ENCODE results near the gene MSANTD1. TPM values are rescaled to one million over a fixed set of nuclear protein-coding genes. Genes with fewer than 3 reads are reported as not detected.
A peak's percentile ranks its signal among the peaks of the same experiment; 100 is the strongest.

The MSANTD1 gene
- 0.77 and 1.3 TPM in 2 replicates for total RNA-seq (2014; rRNA removed)
- percentile 34 among the genes with signal in this experiment for Bru-seq, nascent RNA
- percentile 52 among the genes with signal in this experiment for BruChase-seq, experiment 1, labeled RNA remaining after a 6-hour chase
- percentile 50 among the genes with signal in this experiment for BruChase-seq, experiment 2, labeled RNA remaining after a 2-hour chase
- long read RNA-seq = 0 reads

DNA sequence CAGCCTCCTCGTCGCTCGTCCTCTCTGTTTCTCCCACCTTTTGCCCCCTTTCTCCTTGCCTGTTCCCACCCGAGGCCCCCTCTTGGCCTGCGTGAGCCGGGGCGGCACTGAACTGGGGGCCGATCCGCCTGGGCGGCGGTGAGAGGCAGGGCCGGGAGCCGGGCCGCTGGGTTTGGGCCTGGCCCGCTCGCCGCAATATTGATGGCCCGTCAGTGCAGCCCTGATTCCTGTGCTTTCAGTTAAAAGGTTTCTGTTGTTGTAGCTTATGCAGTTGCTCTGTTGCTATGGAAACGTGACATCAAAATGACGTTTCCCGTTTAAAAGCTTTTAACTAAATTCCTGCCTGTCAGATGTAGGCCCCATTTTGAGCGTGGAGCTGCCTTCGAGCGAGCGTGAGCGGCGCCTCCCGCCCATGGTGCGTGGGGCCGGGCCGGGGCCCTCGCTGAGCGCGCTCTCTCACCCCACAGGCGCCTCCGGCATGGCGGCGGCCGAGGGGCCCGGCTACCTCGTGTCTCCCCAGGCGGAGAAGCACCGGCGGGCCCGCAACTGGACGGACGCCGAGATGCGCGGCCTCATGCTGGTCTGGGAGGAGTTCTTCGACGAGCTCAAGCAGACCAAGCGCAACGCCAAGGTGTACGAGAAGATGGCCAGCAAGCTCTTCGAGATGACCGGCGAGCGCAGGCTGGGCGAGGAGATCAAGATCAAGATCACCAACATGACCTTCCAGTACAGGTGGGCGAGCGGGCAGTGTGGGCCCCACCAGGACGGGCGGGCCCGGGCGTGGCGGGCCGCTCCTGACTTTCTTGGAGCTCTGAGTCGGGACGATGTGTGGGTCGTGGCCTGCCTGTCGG is at the start of gene MSANTD1:
Gene MSANTD1, plus strand, starts transcription at position 349 of the 851 bp plus-strand sequence. Its CDS starts 64 bp downstream, at position 413.
- DNase-seq = no peak
- CTCF ChIA-PET = no interaction called here
- BruUV-seq (replicated peaks) = no TSS peak
- POLR2A ChIA-PET (ENCODE audit: unreplicated experiment) = no interaction called here
- no peaks in the 10 kb centered on the region for H3K9me2 ChIP-seq (replicated peaks; ENCODE audit: low read length)
- H3F3A ChIP-seq (ENCODE audit: low read length, unreplicated experiment) = no peaks in the 10 kb centered on the region
- ATAC-seq = no peak
- intact Hi-C loops (cut with micrococcal nuclease) = no loop called here
- no peaks in the 10 kb centered on the region for H3K79me2 ChIP-seq (ENCODE audit: low read length)
- H3K36me3 ChIP-seq (ENCODE audit: low read depth, low read length) = no peaks in the 10 kb centered on the region
- no peaks in the 10 kb centered on the region for H3K4me1 ChIP-seq (ENCODE audit: insufficient read depth, low read length)
- H4K20me1 ChIP-seq (ENCODE audit: low read length) = no peaks in the 10 kb centered on the region
- no peak within 1 kb of the TSS for H3K27ac ChIP-seq (ENCODE audit: low read length)
- no peaks in the 10 kb centered on the region for H3K9me3 ChIP-seq (ENCODE audit: low read length)
- no peak for TF ChIP-seq EZH2 (IDR thresholded peaks at IDR 0.05; ENCODE audit: low read length, unreplicated experiment)
- TF ChIP-seq, protein P1, sequence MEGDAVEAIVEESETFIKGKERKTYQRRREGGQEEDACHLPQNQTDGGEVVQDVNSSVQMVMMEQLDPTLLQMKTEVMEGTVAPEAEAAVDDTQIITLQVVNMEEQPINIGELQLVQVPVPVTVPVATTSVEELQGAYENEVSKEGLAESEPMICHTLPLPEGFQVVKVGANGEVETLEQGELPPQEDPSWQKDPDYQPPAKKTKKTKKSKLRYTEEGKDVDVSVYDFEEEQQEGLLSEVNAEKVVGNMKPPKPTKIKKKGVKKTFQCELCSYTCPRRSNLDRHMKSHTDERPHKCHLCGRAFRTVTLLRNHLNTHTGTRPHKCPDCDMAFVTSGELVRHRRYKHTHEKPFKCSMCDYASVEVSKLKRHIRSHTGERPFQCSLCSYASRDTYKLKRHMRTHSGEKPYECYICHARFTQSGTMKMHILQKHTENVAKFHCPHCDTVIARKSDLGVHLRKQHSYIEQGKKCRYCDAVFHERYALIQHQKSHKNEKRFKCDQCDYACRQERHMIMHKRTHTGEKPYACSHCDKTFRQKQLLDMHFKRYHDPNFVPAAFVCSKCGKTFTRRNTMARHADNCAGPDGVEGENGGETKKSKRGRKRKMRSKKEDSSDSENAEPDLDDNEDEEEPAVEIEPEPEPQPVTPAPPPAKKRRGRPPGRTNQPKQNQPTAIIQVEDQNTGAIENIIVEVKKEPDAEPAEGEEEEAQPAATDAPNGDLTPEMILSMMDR (conservative IDR thresholded peaks at IDR 0.05; ENCODE audit: low read depth, low read length) = no peak
- no peak for TF ChIP-seq EZH2phosphoT487 (IDR thresholded peaks at IDR 0.05; ENCODE audit: borderline replicate concordance, low read length)
- no peak within 1 kb of the TSS for H3K4me3 ChIP-seq (ENCODE audit: low read length)
- no peak within 1 kb of the TSS for H2AFZ ChIP-seq (ENCODE audit: low read length)
- H3K4me2 ChIP-seq (ENCODE audit: low read length) = no peak within 1 kb of the TSS
- H3K27me3 ChIP-seq (ENCODE audit: low read length) = no peaks in the 10 kb centered on the region
- H3K9ac ChIP-seq (ENCODE audit: low read length) = no peak within 1 kb of the TSS

DNA sequence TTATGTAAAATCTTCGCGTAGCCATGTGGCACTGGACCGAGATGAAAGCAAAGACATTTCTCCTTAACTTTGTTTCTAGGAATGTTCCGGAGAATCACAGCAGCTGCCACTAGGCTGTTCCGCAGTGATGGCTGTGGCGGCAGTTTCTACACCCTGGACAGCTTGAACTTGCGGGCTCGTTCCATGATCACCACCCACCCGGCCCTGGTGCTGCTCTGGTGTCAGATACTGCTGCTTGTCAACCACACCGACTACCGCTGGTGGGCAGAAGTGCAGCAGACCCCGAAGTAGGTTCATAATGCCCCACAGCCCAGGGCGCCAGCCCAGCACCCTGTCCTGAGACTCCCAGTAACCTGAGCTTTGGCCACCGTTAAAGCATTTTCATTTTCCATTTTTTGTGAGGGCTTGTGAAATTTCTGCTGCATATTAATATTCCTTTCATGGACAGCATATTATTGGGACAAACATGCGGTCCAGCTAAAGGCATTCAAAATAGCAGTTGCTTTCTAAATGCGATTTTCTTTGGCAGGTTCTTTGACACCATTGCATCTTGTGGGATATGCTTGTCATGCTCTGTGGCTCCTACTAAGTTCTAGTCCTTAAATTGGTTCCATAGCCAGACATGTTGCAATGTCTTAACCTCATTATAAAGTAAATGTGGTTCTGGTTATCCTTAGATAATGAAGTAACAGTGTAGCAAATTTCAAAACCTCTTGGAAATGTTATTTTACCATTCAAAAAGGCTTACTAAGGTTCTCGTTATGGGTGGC is 49.1 kb upstream of the MSANTD1 start:
- POLR2A ChIA-PET (ENCODE audit: unreplicated experiment) = no interaction called here

More for the DNA sequence above, 49.1 kb upstream of the MSANTD1 start:
- no peaks in the 10 kb centered on the region for H3K79me2 ChIP-seq (ENCODE audit: low read length)
- no peak overlapping the region for H2AFZ ChIP-seq (ENCODE audit: low read length)
- TF ChIP-seq, protein P1 (conservative IDR thresholded peaks at IDR 0.05; ENCODE audit: low read depth, low read length) = no peak
- no peak for TF ChIP-seq EZH2 (IDR thresholded peaks at IDR 0.05; ENCODE audit: low read length, unreplicated experiment)
- no peak for TF ChIP-seq EZH2phosphoT487 (IDR thresholded peaks at IDR 0.05; ENCODE audit: borderline replicate concordance, low read length)
- H3K9me3 ChIP-seq (ENCODE audit: low read length) = no peaks in the 10 kb centered on the region
- H3K36me3 ChIP-seq (ENCODE audit: low read depth, low read length) = no peaks in the 10 kb centered on the region; the same call in 1 of the 2 replicates
- no peak for ATAC-seq
- no peak overlapping the region for H3K4me3 ChIP-seq (ENCODE audit: low read length)
- H3K9ac ChIP-seq (ENCODE audit: low read length) = no peak overlapping the region
- CTCF ChIA-PET = no interaction called here
- H3K4me2 ChIP-seq (ENCODE audit: low read length) = no peak overlapping the region
- H3K27me3 ChIP-seq (ENCODE audit: low read length) = no peaks in the 10 kb centered on the region
- BruUV-seq (replicated peaks) = no TSS peak
- H3F3A ChIP-seq (ENCODE audit: low read length, unreplicated experiment) = no peaks in the 10 kb centered on the region
- H3K9me2 ChIP-seq (replicated peaks; ENCODE audit: low read length) = no peaks in the 10 kb centered on the region
- H3K4me1 ChIP-seq (ENCODE audit: insufficient read depth, low read length) = no peaks in the 10 kb centered on the region
- H3K27ac ChIP-seq (ENCODE audit: low read length) = no peak overlapping the region
- H4K20me1 ChIP-seq (ENCODE audit: low read length) = no peaks in the 10 kb centered on the region
- no peak for DNase-seq
- intact Hi-C loops (cut with micrococcal nuclease) = no loop called here

Measured in PC-3 (cell line).